NAMALWA (cell line): ENCODE data around the gene ITSN1.

ENCODE experiments used
- DNase-seq: peaks from one replicate; pipeline ENCODE4 v3.0.0-alpha.2; 2015; ENCODE audit warnings: low spot score

The ITSN1 gene

GRCh38 chr21:33815143-33815707 lies 172.9 kb downstream of the ITSN1 start:
- DNase-seq, result no peak

- no peak for DNase-seq
Measured at GRCh38 chr21:33816174-33816573, 173.9 kb downstream of the ITSN1 start.

- DNase-seq, result no peak
Measured at GRCh38 chr21:33817138-33817537, 174.8 kb downstream of the ITSN1 start.

GRCh38 chr21:33817663-33818451 lies 175.6 kb downstream of the ITSN1 start:
- no peak for DNase-seq

GRCh38 chr21:33820230-33820770 lies 178.0 kb downstream of the ITSN1 start:
- no peak for DNase-seq

GRCh38 chr21:33820798-33821197 lies 178.5 kb downstream of the ITSN1 start:
- DNase-seq, result no peak

GRCh38 chr21:33821503-33822322 lies 179.4 kb downstream of the ITSN1 start:
- no peak for DNase-seq

- DNase-seq, result no peak
Measured at GRCh38 chr21:33824156-33824941, 182.0 kb downstream of the ITSN1 start.

GRCh38 chr21:33825419-33825818 lies 183.1 kb downstream of the ITSN1 start:
- DNase-seq, result no peak

GRCh38 chr21:33825915-33826314 lies 183.6 kb downstream of the ITSN1 start:
- no peak for DNase-seq

- DNase-seq, result no peak
Measured at GRCh38 chr21:33828083-33828482, 185.8 kb downstream of the ITSN1 start.

GRCh38 chr21:33828577-33828976 lies 186.3 kb downstream of the ITSN1 start:
- DNase-seq, result no peak

- no peak for DNase-seq
Measured at GRCh38 chr21:33829844-33830243, 187.5 kb downstream of the ITSN1 start.

- DNase-seq, result no peak
Measured at GRCh38 chr21:33831962-33832659, 189.8 kb downstream of the ITSN1 start.

GRCh38 chr21:33834801-33835500 lies 192.7 kb downstream of the ITSN1 start:
- no peak for DNase-seq

- no peak for DNase-seq
Measured at GRCh38 chr21:33835920-33836319, 193.6 kb downstream of the ITSN1 start.

GRCh38 chr21:33836408-33836807 lies 194.1 kb downstream of the ITSN1 start:
- no peak for DNase-seq

GRCh38 chr21:33839167-33839716 lies 196.9 kb downstream of the ITSN1 start:
- DNase-seq, result no peak

GRCh38 chr21:33839806-33840205 lies 197.5 kb downstream of the ITSN1 start:
- DNase-seq, result no peak

GRCh38 chr21:33840771-33841170 lies 198.5 kb downstream of the ITSN1 start:
- DNase-seq, result no peak
